ENCODE measurements around the gene SGF29. TPM values are rescaled to one million over a fixed set of nuclear protein-coding genes. Genes with fewer than 3 reads are reported as not detected.
"Not testable (repeated sequence)": the region's sequence is repeated elsewhere in the genome, so short reads cannot be mapped to it uniquely, and the experiment has no call there.

Gene SGF29
- polyA plus RNA-seq, 3 donors: 18.4 to 21.1 (median 20.2) TPM

GRCh38 chr16:28592511-28592910 lies 38.8 kb downstream of the SGF29 start:
- DNase-seq (ENCODE audit: low read depth in 3 of 3, low spot score in 2 of 3): no peak

- no peak for DNase-seq (ENCODE audit: low read depth in 3 of 3, low spot score in 2 of 3)
Measured at GRCh38 chr16:28592979-28593553, 39.3 kb downstream of the SGF29 start.

GRCh38 chr16:28595451-28595850 lies 41.7 kb downstream of the SGF29 start:
- not testable (repeated sequence) for DNase-seq (ENCODE audit: low read depth in 3 of 3, low spot score in 2 of 3)

GRCh38 chr16:28596115-28596630 lies 42.5 kb downstream of the SGF29 start:
- no peak for DNase-seq (ENCODE audit: low read depth in 3 of 3, low spot score in 2 of 3)

- DNase-seq (ENCODE audit: low read depth in 3 of 3, low spot score in 2 of 3): peak in 1 of 3 donors; percentile 45
Measured at GRCh38 chr16:28596840-28597691, 43.3 kb downstream of the SGF29 start, which contains the start of gene SULT1A2. Gene SULT1A2 (minus strand): TSS chr16:28597050. CDS start chr16:28595930, 1,120 bp downstream.

- no peak for DNase-seq (ENCODE audit: low read depth in 3 of 3, low spot score in 2 of 3)
Measured at GRCh38 chr16:28597692-28598261, 44.1 kb downstream of the SGF29 start.

GRCh38 chr16:28599377-28600285 lies 45.9 kb downstream of the SGF29 start:
- not testable (repeated sequence) for DNase-seq (ENCODE audit: low read depth in 3 of 3, low spot score in 2 of 3)

GRCh38 chr16:28600965-28601364 lies 47.2 kb downstream of the SGF29 start:
- DNase-seq (ENCODE audit: low read depth in 3 of 3, low spot score in 2 of 3): not testable (repeated sequence)

- not testable (repeated sequence) for DNase-seq (ENCODE audit: low read depth in 3 of 3, low spot score in 2 of 3)
Measured at GRCh38 chr16:28601589-28601988, 47.9 kb downstream of the SGF29 start.

GRCh38 chr16:28602062-28602461 lies 48.3 kb downstream of the SGF29 start:
- DNase-seq (ENCODE audit: low read depth in 3 of 3, low spot score in 2 of 3): not testable (repeated sequence)

GRCh38 chr16:28602529-28602928 lies 48.8 kb downstream of the SGF29 start:
- DNase-seq (ENCODE audit: low read depth in 3 of 3, low spot score in 2 of 3): no peak

GRCh38 chr16:28603381-28604185 lies 49.9 kb downstream of the SGF29 start:
- DNase-seq (ENCODE audit: low read depth in 3 of 3, low spot score in 2 of 3): no peak

GRCh38 chr16:28604186-28604565 lies 50.5 kb downstream of the SGF29 start:
- DNase-seq (ENCODE audit: low read depth in 3 of 3, low spot score in 2 of 3): no peak

- no peak for DNase-seq (ENCODE audit: low read depth in 3 of 3, low spot score in 2 of 3)
Measured at GRCh38 chr16:28606291-28607115, 52.8 kb downstream of the SGF29 start.

- DNase-seq (ENCODE audit: low read depth in 3 of 3, low spot score in 2 of 3): no peak
Measured at GRCh38 chr16:28607116-28607623, 53.5 kb downstream of the SGF29 start.

GRCh38 chr16:28607681-28608495 lies 54.2 kb downstream of the SGF29 start:
- DNase-seq (ENCODE audit: low read depth in 3 of 3, low spot score in 2 of 3): not testable (repeated sequence)

- DNase-seq (ENCODE audit: low read depth in 3 of 3, low spot score in 2 of 3): not testable (repeated sequence)
Measured at GRCh38 chr16:28608496-28608808, 54.7 kb downstream of the SGF29 start.
